ENCODE data around the gene HNMT. TPM values are rescaled to one million over a fixed set of nuclear protein-coding genes. Genes with fewer than 3 reads are reported as not detected.

Gene HNMT
- total RNA-seq, 1 experiment from 2014 or later, result 14.1 TPM

- no peak for DNase-seq
- H3K4me3 ChIP-seq (ENCODE audit: insufficient read depth, low read depth, low read length), result no peak overlapping the region
- no peaks in the 10 kb centered on the region for H3K27me3 ChIP-seq (ENCODE audit: control insufficient read depth, insufficient read depth, low read length)
- H3K36me3 ChIP-seq (replicated peaks; ENCODE audit: control insufficient read depth, insufficient read depth, low read length), result no peaks in the 10 kb centered on the region
Measured at GRCh38 chr2:137998503-137998902, 34.2 kb downstream of the HNMT start.

DNA sequence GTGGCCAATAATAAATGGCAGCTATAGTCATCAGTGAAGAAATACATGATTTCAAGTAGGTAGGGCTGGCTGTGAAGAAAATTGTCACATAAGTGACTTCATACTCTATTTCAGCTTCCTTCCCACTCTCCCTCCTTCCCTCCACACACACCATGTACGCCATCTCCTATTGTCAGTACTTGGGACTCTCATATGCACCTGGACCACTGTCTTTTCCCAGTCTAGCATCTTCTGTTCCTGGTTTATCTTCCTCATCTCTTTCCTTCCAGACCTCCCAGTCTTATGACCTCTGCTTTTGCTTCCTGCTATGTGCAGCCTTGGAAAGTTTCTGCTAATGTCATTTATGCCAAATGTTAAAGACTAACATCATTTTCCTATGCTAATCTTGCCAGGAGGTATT lies 35.0 kb downstream of the HNMT start:
- DNase-seq, result no peak
- no peaks in the 10 kb centered on the region for H3K27me3 ChIP-seq (ENCODE audit: control insufficient read depth, insufficient read depth, low read length)
- H3K36me3 ChIP-seq (replicated peaks; ENCODE audit: control insufficient read depth, insufficient read depth, low read length), result no peaks in the 10 kb centered on the region
- H3K4me3 ChIP-seq (ENCODE audit: insufficient read depth, low read depth, low read length), result no peak overlapping the region

GRCh38 chr2:138000009-138000408 lies 35.7 kb downstream of the HNMT start:
- Histone ChIP-seq H3K36me3 (replicated peaks; ENCODE audit: control insufficient read depth, insufficient read depth, low read length) (no peaks in the 10 kb centered on the region), H3K4me3 (ENCODE audit: insufficient read depth, low read depth, low read length) (no peak overlapping the region)
- DNase-seq, result no peak

DNA sequence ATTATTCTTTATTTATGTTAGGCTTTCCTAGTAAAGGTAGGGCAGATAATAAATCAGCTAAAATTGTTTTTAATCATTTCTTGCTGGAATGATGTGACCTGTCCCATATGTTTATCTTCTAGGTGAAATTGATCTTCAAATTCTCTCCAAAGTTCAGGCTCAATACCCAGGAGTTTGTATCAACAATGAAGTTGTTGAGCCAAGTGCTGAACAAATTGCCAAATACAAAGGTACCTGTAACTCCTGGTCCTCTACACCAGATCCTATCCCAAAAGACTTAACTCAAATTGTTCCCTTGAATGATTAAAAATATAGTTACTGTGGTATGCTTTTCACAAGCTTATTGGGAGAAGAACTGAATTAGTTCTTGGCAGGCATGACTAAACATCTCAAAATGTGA lies 36.5 kb downstream of the HNMT start:
- DNase-seq, result no peak
- H3K36me3 ChIP-seq (replicated peaks; ENCODE audit: control insufficient read depth, insufficient read depth, low read length), result no peaks in the 10 kb centered on the region
- H3K27me3 ChIP-seq (ENCODE audit: control insufficient read depth, insufficient read depth, low read length), result no peaks in the 10 kb centered on the region
- no peak overlapping the region for H3K4me3 ChIP-seq (ENCODE audit: insufficient read depth, low read depth, low read length)

More at GRCh38 chr2:138000009-138000408, 35.7 kb downstream of the HNMT start:
- no peaks in the 10 kb centered on the region for H3K27me3 ChIP-seq (ENCODE audit: control insufficient read depth, insufficient read depth, low read length)

DNA sequence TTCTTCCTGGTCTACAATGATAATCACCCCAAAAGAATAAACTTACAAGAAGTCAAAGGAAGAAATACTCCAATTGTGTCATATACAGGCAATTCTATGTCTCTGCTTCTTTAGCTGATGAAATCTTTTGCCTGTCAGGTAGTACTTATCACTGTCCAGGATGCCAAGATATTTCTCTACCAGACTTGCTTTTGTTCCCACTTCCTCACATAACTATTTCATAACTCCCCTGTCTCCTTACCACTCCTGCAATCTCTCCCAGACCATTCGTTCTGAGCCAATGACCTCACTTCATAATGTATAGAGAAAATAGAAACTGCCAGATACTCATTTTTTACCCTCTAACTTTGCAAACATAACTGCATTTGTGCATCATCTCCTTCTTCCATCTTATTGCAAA lies 39.1 kb downstream of the HNMT start:
- Histone ChIP-seq H3K27me3 (ENCODE audit: control insufficient read depth, insufficient read depth, low read length) (no peaks in the 10 kb centered on the region), H3K4me3 (ENCODE audit: insufficient read depth, low read depth, low read length) (no peak overlapping the region), H3K36me3 (replicated peaks; ENCODE audit: control insufficient read depth, insufficient read depth, low read length) (no peaks in the 10 kb centered on the region)
- DNase-seq, result no peak

GRCh38 chr2:138007431-138007830 lies 43.2 kb downstream of the HNMT start:
- Histone ChIP-seq H3K27me3 (ENCODE audit: control insufficient read depth, insufficient read depth, low read length) (no peaks in the 10 kb centered on the region), H3K36me3 (replicated peaks; ENCODE audit: control insufficient read depth, insufficient read depth, low read length) (no peaks in the 10 kb centered on the region), H3K4me3 (ENCODE audit: insufficient read depth, low read depth, low read length) (no peak overlapping the region)
- no peak for DNase-seq

- no peaks in the 10 kb centered on the region for H3K27me3 ChIP-seq (ENCODE audit: control insufficient read depth, insufficient read depth, low read length)
- no peak overlapping the region for H3K4me3 ChIP-seq (ENCODE audit: insufficient read depth, low read depth, low read length)
- H3K36me3 ChIP-seq (replicated peaks; ENCODE audit: control insufficient read depth, insufficient read depth, low read length), result no peaks in the 10 kb centered on the region
- DNase-seq, result no peak
Measured at GRCh38 chr2:138009622-138010021, 45.3 kb downstream of the HNMT start.

DNA sequence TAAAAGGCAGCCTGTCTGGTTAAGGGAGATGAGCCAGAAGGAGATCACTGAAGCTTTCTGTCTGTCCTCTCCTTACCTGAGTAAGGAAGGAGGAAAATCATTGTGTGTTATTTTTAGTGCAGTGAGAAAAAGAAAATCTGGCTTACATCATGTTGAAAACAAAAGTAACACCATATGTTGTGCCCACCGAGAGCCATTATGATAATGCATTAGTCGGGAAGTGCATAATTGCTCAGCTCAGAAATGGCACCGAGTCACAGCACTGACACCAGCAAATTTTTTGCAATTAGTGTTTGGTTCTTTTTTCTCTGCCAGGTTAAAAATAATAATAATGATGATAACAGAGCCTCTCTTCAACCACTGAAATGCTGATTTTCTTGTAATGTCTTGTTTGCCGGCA lies 46.6 kb downstream of the HNMT start:
- H3K36me3 ChIP-seq (replicated peaks; ENCODE audit: control insufficient read depth, insufficient read depth, low read length), result no peaks in the 10 kb centered on the region
- H3K4me3 ChIP-seq (ENCODE audit: insufficient read depth, low read depth, low read length), result no peak overlapping the region
- no peak for DNase-seq
- no peaks in the 10 kb centered on the region for H3K27me3 ChIP-seq (ENCODE audit: control insufficient read depth, insufficient read depth, low read length)

GRCh38 chr2:138012082-138012481 lies 47.8 kb downstream of the HNMT start:
- no peaks in the 10 kb centered on the region for H3K36me3 ChIP-seq (replicated peaks; ENCODE audit: control insufficient read depth, insufficient read depth, low read length)
- no peak overlapping the region for H3K4me3 ChIP-seq (ENCODE audit: insufficient read depth, low read depth, low read length)
- no peak for DNase-seq
- H3K27me3 ChIP-seq (ENCODE audit: control insufficient read depth, insufficient read depth, low read length), result no peaks in the 10 kb centered on the region

DNA sequence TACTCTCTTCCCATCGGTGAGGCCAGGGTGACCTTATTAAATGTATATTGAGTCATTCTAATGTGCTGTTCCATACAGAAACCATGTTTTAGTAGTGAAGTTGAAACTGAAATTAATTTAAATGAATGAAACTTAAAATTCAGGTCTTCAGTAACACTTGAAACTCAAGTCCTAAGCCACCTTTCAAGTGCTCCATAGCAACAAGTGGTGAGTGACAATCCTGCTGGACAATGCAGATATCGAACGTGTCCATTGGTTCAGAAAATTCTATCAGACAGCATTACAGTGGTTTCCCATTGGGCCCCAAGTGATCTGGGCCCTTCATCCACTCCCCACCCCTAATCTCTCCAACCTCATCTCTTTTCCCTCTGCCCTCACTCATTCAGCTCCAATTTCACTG lies 48.7 kb downstream of the HNMT start:
- Histone ChIP-seq H3K4me3 (ENCODE audit: insufficient read depth, low read depth, low read length) (no peak overlapping the region), H3K27me3 (ENCODE audit: control insufficient read depth, insufficient read depth, low read length) (no peaks in the 10 kb centered on the region), H3K36me3 (replicated peaks; ENCODE audit: control insufficient read depth, insufficient read depth, low read length) (no peaks in the 10 kb centered on the region)
- DNase-seq, result no peak

DNA sequence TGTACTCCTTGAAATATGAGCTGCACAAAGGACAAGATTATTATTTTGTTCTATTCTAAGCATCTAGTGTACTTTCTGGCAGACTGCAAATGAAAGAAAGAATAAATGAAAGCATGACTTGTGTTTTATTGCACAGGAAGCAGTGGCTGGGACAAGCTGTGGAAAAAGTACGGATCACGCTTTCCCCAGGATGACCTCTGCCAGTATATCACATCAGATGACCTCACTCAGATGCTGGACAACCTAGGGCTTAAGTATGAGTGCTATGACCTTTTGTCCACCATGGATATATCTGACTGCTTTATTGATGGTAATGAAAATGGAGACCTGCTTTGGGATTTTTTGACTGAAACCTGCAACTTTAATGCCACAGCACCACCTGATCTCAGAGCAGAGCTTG lies 49.4 kb downstream of the HNMT start:
- Histone ChIP-seq H3K4me3 (ENCODE audit: insufficient read depth, low read depth, low read length) (no peak overlapping the region), H3K27me3 (ENCODE audit: control insufficient read depth, insufficient read depth, low read length) (no peaks in the 10 kb centered on the region), H3K36me3 (replicated peaks; ENCODE audit: control insufficient read depth, insufficient read depth, low read length) (no peaks in the 10 kb centered on the region)
- no peak for DNase-seq

DNA sequence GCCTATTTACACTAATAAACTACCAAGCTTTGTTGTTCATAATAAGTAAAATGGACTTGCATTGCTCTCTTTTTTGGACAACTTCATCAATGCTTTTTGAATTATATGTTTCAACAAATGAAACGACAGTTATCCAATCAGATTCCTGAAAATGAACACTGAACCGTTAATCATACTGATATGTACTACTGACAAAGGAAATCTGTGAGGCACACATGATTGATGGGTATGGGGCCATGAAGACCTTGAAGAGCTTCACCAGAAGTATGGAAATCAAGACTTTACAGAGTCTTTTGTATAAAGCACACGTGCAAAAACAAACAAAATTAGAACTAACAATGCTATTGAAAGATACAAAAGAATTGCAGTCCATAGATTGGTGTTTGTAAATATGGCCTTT lies 51.2 kb downstream of the HNMT start:
- no peak for DNase-seq
- no peaks in the 10 kb centered on the region for H3K27me3 ChIP-seq (ENCODE audit: control insufficient read depth, insufficient read depth, low read length)
- no peak overlapping the region for H3K4me3 ChIP-seq (ENCODE audit: insufficient read depth, low read depth, low read length)
- no peaks in the 10 kb centered on the region for H3K36me3 ChIP-seq (replicated peaks; ENCODE audit: control insufficient read depth, insufficient read depth, low read length)

DNA sequence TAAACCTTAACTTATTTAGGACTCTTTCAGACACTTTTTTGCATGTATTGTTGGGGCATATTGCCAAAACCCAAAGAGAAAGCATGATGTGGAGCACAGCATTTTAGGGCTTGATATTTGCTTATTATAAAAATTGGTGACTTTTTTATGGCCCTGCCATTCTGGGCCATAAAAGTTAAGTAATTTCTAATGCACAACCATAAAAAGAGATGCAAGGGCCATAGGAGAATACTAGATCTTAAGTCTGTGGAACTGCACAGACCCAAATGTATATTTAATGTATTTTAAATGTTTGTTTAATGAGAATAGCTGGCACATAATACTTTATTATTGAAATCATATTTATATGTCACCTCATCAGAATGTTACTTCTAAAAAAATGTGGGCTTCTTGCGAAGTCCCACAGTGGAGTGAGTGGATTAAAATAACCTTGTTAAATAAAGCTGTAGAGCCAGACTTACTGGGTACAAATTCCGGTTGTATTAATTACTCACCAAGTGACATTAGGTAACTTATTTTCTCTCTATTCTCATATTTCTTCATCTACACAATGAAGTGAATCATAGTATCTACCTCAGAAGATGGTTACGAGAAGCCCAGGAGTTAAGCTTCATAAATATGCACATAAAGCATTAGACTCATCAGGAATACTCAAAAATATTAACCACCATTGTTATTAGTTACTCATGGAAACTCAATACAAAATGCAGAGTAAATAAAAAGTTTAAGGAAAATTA lies 52.2 kb downstream of the HNMT start:
- DNase-seq, result no peak
- Histone ChIP-seq H3K36me3 (replicated peaks; ENCODE audit: control insufficient read depth, insufficient read depth, low read length) (no peaks in the 10 kb centered on the region), H3K4me3 (ENCODE audit: insufficient read depth, low read depth, low read length) (no peak overlapping the region), H3K27me3 (ENCODE audit: control insufficient read depth, insufficient read depth, low read length) (no peaks in the 10 kb centered on the region)

DNA sequence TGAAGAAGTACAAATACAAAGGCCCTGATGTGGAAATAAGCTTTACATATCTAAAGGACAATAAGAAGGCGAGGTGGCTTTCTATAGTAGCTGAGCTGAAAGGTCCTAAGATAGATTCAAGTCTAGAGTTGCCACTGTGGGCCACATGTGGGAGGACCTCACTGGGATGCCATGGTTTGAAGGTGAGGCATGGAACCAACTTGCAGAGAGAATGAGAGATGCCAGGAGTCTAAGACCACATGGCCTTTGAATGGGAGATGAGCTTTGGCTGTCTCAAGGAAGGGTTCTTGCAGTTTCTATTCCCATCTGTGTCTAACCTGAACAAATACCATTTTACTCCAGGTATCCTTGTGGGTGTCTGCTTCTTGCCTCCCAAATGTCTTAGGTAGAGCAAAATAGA lies 53.6 kb downstream of the HNMT start:
- H3K4me3 ChIP-seq (ENCODE audit: insufficient read depth, low read depth, low read length), result no peak overlapping the region
- no peaks in the 10 kb centered on the region for H3K27me3 ChIP-seq (ENCODE audit: control insufficient read depth, insufficient read depth, low read length)
- no peak for DNase-seq
- H3K36me3 ChIP-seq (replicated peaks; ENCODE audit: control insufficient read depth, insufficient read depth, low read length), result no peaks in the 10 kb centered on the region

DNA sequence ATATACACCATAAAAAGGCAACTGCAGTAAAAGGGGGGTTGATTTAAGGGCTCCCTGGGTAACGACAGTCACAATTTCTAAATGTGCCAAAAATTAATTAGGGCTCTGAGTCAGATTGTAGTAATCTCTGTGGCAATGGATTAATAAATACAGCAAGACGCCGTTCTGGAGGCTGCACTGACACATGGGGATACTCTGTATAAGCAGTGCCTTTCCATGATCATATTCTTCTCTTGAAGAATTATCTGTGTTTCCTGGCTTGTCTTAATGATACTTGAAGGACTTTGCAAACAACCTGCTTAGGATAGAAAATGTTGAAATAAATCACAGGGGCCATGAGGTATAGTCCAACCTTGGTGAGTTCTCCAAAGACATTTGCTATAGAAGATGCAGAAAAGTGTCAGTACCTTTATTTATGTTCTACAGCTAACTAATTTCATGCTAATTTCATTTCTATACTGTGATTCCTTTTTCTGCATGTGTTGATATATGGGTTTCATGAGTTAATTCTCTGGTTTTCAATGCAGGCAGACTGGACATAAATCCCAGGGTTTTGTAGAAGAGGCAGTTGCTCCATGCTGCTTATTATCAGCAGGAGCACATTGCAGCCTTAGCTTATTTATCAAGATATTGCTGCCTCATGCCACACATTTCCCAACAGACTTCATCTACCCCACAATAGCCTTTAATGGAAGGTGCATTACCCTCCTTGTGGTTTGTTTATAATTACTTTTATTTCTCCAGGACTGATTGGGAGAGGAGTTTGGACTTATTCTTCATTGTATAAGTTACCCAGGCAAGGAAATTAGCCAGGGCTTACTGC lies 54.8 kb downstream of the HNMT start:
- Histone ChIP-seq H3K36me3 (replicated peaks; ENCODE audit: control insufficient read depth, insufficient read depth, low read length) (no peaks in the 10 kb centered on the region), H3K4me3 (ENCODE audit: insufficient read depth, low read depth, low read length) (no peak overlapping the region), H3K27me3 (ENCODE audit: control insufficient read depth, insufficient read depth, low read length) (no peaks in the 10 kb centered on the region)
- no peak for DNase-seq
